GM12878 (cell line): ENCODE results near the gene SLC26A8. TPM values are rescaled to one million over a fixed set of nuclear protein-coding genes. Genes with fewer than 3 reads are reported as not detected.

Experiments
- ATAC-seq: fragments of 200-7000 bp; cut with Tn5 transposase; 3 replicates; pipeline ENCODE4 v1.9.1; 2020; ENCODE audit warnings: mild to moderate bottlenecking, moderate library complexity
- BruUV-seq: library from RNA; stranded (reverse); fragments of 400-500 nt; replicated peaks from 2 replicates; lab custom pipeline; 2021; lab: Mats Ljungman, UMichigan
- CTCF ChIA-PET: fragments of 300-600 bp; sonication (Branson Sonifier 250); formaldehyde crosslinking; extraction: SDS; loops from one replicate; lab custom pipeline; 2021; ENCODE audit warnings: inconsistent platforms; lab: Yijun Ruan, JAX
- POLR2A ChIA-PET: fragments of 350-600 bp; formaldehyde crosslinking; extraction: SDS; loops from one replicate; lab custom pipeline; 2021; ENCODE audit warnings: inconsistent platforms; lab: Charles Lee
- RAD21 ChIA-PET: fragments of 300-600 bp; sonication (Branson Sonifier 250); formaldehyde crosslinking; loops from one replicate; lab custom pipeline; 2023; ENCODE audit warnings: antibody characterized with exemption; ENCODE audit not compliant: unreplicated experiment; lab: Charles Lee
- SMC1A ChIA-PET: fragments of 300-600 bp; sonication (Branson Sonifier 250); formaldehyde crosslinking; loops from one replicate; lab custom pipeline; 2023; ENCODE audit not compliant: unreplicated experiment, uncharacterized antibody; lab: Charles Lee
- DNase-seq: peaks from one replicate; pipeline ENCODE4 v3.0.0-alpha.2; 2011; ENCODE audit warnings: low read depth, low spot score
- FAIRE-seq: peaks from 3 replicates; lab custom pipeline; 2011; peaks lifted over from hg19 to GRCh38; lab: Jason Lieb, UNC
- H2AFZ ChIP-seq: 2 replicates; pipeline ENCODE4 v1.6.0; 2011; ENCODE audit warnings: low read depth, low read length, control low read depth; ENCODE audit not compliant: control insufficient read depth
- H3K27ac ChIP-seq: 2 replicates; pipeline ENCODE4 v1.5.1; 2011; ENCODE audit warnings: control low read depth; ENCODE audit not compliant: control insufficient read depth, insufficient read depth
- H3K27me3 ChIP-seq, 2 experiments: replicated peaks in 1 of 2; 2 replicates each; pipeline versions ENCODE4 v1.6.0 to v1.6.1; 2011; ENCODE audit warnings: low read length in 1 of 2; ENCODE audit not compliant: control insufficient read depth in 2 of 2, insufficient read depth in 2 of 2
- H3K36me3 ChIP-seq, 2 experiments: 2 replicates each; pipeline ENCODE4 v1.5.1; 2011; ENCODE audit warnings: low read length in 1 of 2; ENCODE audit not compliant: control insufficient read depth in 2 of 2, insufficient read depth in 2 of 2
- H3K4me1 ChIP-seq: 2 replicates; pipeline ENCODE4 v1.6.1; 2011; ENCODE audit warnings: mild to moderate bottlenecking, low read length, moderate library complexity, mixed read lengths; ENCODE audit not compliant: control insufficient read depth, insufficient read depth
- H3K4me2 ChIP-seq: 2 replicates; pipeline ENCODE4 v1.6.0; 2011; ENCODE audit warnings: control low read depth; ENCODE audit not compliant: control insufficient read depth, insufficient read depth
- H3K4me3 ChIP-seq: fragments of 200-600 bp; sonication (generic); 2 replicates; pipeline ENCODE4 v1.5.1; 2016
- H3K79me2 ChIP-seq: 2 replicates; pipeline ENCODE4 v1.6.0; 2011; ENCODE audit warnings: low read length; ENCODE audit not compliant: control insufficient read depth, insufficient read depth
- H3K9ac ChIP-seq: 2 replicates; pipeline ENCODE4 v1.8.0; 2011; ENCODE audit warnings: low read length, control low read depth, mixed read lengths; ENCODE audit not compliant: control insufficient read depth, insufficient read depth
- H3K9me3 ChIP-seq: replicated peaks from 3 replicates; pipeline ENCODE4 v1.5.1; 2011; ENCODE audit warnings: mild to moderate bottlenecking, low read length; ENCODE audit not compliant: control insufficient read depth, insufficient read depth
- H4K20me1 ChIP-seq: 2 replicates; pipeline ENCODE4 v1.6.0; 2011; ENCODE audit not compliant: control insufficient read depth, insufficient read depth
- CEBPB ChIP-seq, 2 experiments: fragments of 150-350 bp in 1 of 2; IDR thresholded peaks; 2 replicates each; pipeline ENCODE4 v1.6.1; 2012 to 2014; ENCODE audit warnings: low read depth in 2 of 2, low read length in 2 of 2, borderline replicate concordance in 1 of 2, inconsistent platforms in 1 of 2
- EED ChIP-seq: sonication (generic); IDR thresholded peaks from 2 replicates; pipeline ENCODE4 v1.6.1; 2016; ENCODE audit warnings: antibody characterized with exemption, low read depth
- ELK1 ChIP-seq: IDR thresholded peaks from 2 replicates; pipeline ENCODE4 v1.6.1; 2012; ENCODE audit warnings: low read depth, low read length, improper control_type of control experiment
- FOS ChIP-seq: IDR thresholded peaks from 3 replicates; pipeline ENCODE4 v1.6.1; 2011; ENCODE audit warnings: borderline replicate concordance; ENCODE audit not compliant: insufficient read length; ENCODE audit errors: extremely low read depth
- FOXK2 ChIP-seq: fragments of 450-650 bp; IDR thresholded peaks from 2 replicates; pipeline ENCODE4 v1.6.1; 2017; ENCODE audit warnings: mild to moderate bottlenecking, moderate library complexity
- JUND ChIP-seq: IDR thresholded peaks from 2 replicates; pipeline ENCODE4 v1.6.1; 2012; ENCODE audit warnings: low read depth, mild to moderate bottlenecking, low read length, improper control_type of control experiment, moderate library complexity
- MEF2B ChIP-seq: fragments of 450-650 bp; IDR thresholded peaks from 2 replicates; pipeline ENCODE4 v1.6.1; 2018; ENCODE audit warnings: mild to moderate bottlenecking, moderate library complexity; ENCODE audit not compliant: partially characterized antibody, poor library complexity, severe bottlenecking
- NFYB ChIP-seq: IDR thresholded peaks from 2 replicates; pipeline ENCODE4 v1.6.1; 2011; ENCODE audit warnings: low read depth, mild to moderate bottlenecking, low read length, improper control_type of control experiment, moderate library complexity; ENCODE audit not compliant: insufficient read depth
- PML ChIP-seq: IDR thresholded peaks from 2 replicates; pipeline ENCODE4 v1.6.1; 2012; ENCODE audit warnings: low read length, inconsistent platforms
- SIN3A ChIP-seq: IDR thresholded peaks from 2 replicates; pipeline ENCODE4 v1.6.1; 2012; ENCODE audit warnings: low read depth, low read length, improper control_type of control experiment
- SMARCA5 ChIP-seq: fragments of 450-650 bp; IDR thresholded peaks from 2 replicates; pipeline ENCODE4 v1.6.1; 2017; ENCODE audit warnings: mild to moderate bottlenecking
- SMC3 ChIP-seq: IDR thresholded peaks from 2 replicates; pipeline ENCODE4 v1.6.1; 2011; ENCODE audit warnings: low read length, improper control_type of control experiment, borderline replicate concordance
- SUPT20H ChIP-seq: IDR thresholded peaks from 2 replicates; pipeline ENCODE4 v1.6.1; 2011; ENCODE audit warnings: low read depth, mild to moderate bottlenecking, low read length, moderate library complexity, borderline replicate concordance; ENCODE audit not compliant: control insufficient read depth
- SUZ12 ChIP-seq: fragments of 200-600 bp; sonication (generic); IDR thresholded peaks from one replicate; pipeline ENCODE4 v1.6.1; 2018; ENCODE audit warnings: antibody characterized with exemption, mild to moderate bottlenecking; ENCODE audit not compliant: unreplicated experiment
- YBX1 ChIP-seq: fragments of 450-650 bp; IDR thresholded peaks from 2 replicates; pipeline ENCODE4 v1.6.1; 2016; ENCODE audit warnings: antibody characterized with exemption
- ZBTB4 ChIP-seq: fragments of 450-650 bp; formaldehyde crosslinking; IDR thresholded peaks from 2 replicates; pipeline ENCODE4 v1.4.0; 2022; ENCODE audit warnings: mild to moderate bottlenecking, moderate library complexity
- WGBS: methylation state at CpG from one replicate; pipeline ENCODE4 v1.1.6; 2016; ENCODE audit warnings: low lambda C conversion rate; ENCODE audit not compliant: insufficient replicate concordance, insufficient coverage; ENCODE audit errors: missing lambda C conversion rate; 5-methylcytosine and 5-hydroxymethylcytosine counted together
- in situ Hi-C: fragments of 300-500 bp; cut with MboI; formaldehyde crosslinking; loops from 9 replicates; pipeline ENCODE4 v1.14.3; 2018; ENCODE audit warnings: mixed read lengths
- intact Hi-C: fragments of 100-400 bp; cut with micrococcal nuclease; formaldehyde crosslinking; loops from one replicate; pipeline ENCODE4 v1.14.2; 2022; ENCODE audit not compliant: unreplicated experiment
- polyA plus RNA-seq, 11 experiments: library from polyadenylated mRNA; depleted of rRNA in 4 of 11; unstranded in 6 of 11; stranded (reverse) in 5 of 11; fragments of >200 nt; fragmentation: Nextera tagmentation in 4 of 11; fragmentation: Illumina TruSeq in 1 of 11; extraction: Ambion mirVana in 4 of 11; extraction: Trizol in 1 of 11; gene quantifications; 1 replicate in 1 of 11; 2 replicates in 10 of 11; pipeline versions ENCODE4 v1.2.1 to v1.2.3, GENCODE V29; 2011 to 2016; ENCODE audit warnings: inconsistent platforms in 2 of 11, missing spikeins in 2 of 11, low read depth in 1 of 11
- total RNA-seq, 4 experiments: library from RNA; depleted of rRNA in 3 of 4; stranded (reverse); fragments of >200 nt in 3 of 4; fragmentation: Illumina TruSeq in 1 of 4; extraction: Trizol in 1 of 4; gene quantifications; 2 replicates each; pipeline versions ENCODE4 v1.2.1 to v1.2.3, GENCODE V29; 2013 to 2021

Gene SLC26A8
- total and polyA plus RNA-seq, 10 of the 15 experiments (the other 5 are each of a cell fraction or from before 2014, with no cell fraction given): 0.09 to 0.95 (median 0.27) TPM; not detected in 2

- ATAC-seq (no peak), DNase-seq (no peak), FAIRE-seq (no peak)
- ChIA-PET SMC1A (no interaction called here), POLR2A (interaction anchor here (0.8 kb wide), 1 partner anchor 13 kb away, joined by 12 read pairs; no protein-coding TSS in a partner anchor), RAD21 (no interaction called here), CTCF (interaction anchor here (1.2 to 2.1 kb wide), 2 partner anchors 12 to 80 kb away, joined by 3 to 7 read pairs; partner anchors contain the start of gene MAPK14)
- Histone ChIP-seq H3K4me1 (no peaks in the 10 kb centered on the region), H3K27ac (no peak overlapping the region), H3K9me3 (no peaks in the 10 kb centered on the region), H3K27me3 (no peaks in the 10 kb centered on the region), H3K4me2 (no peak overlapping the region), H3K9ac (no peak overlapping the region), H3K79me2 (no peaks in the 10 kb centered on the region), H3K4me3 (no peak overlapping the region), H4K20me1 (no peaks in the 10 kb centered on the region), H3K36me3 (no peaks in the 10 kb centered on the region), H2AFZ (no peak overlapping the region)
- no TSS peak for BruUV-seq
- no peak for TF ChIP-seq ELK1
- no peak for TF ChIP-seq SUZ12
- TF ChIP-seq FOS: no peak
- TF ChIP-seq EED: no peak
- TF ChIP-seq ZBTB4 (CRISPR knock-in tag): no peak
- no peak for TF ChIP-seq JUND
- no peak for TF ChIP-seq SUPT20H
- no peak for TF ChIP-seq SMC3
- TF ChIP-seq SIN3A: no peak
- no peak for TF ChIP-seq CEBPB (IDR thresholded peaks at IDR 0.05; ENCODE audit: borderline replicate concordance in 1 of 2, low read depth in 2 of 2, low read length in 2 of 2)
- TF ChIP-seq PML: no peak
- no peak for TF ChIP-seq YBX1
- no peak for TF ChIP-seq NFYB
- no peak for TF ChIP-seq SMARCA5
- TF ChIP-seq FOXK2: no peak
- no peak for TF ChIP-seq MEF2B
- in situ Hi-C loops: no loop called here
- WGBS: 31% methylated on average over 4 of the region's 4 CpGs
- intact Hi-C loops: no loop called here
Measured at GRCh38 chr6:36015666-36016065, 8.8 kb downstream of the SLC26A8 start.
